A549 (cell line): ENCODE data around the gene LZTFL1.

Experiments used
- BHLHE40 ChIP-seq: IDR thresholded peaks from 2 replicates; pipeline ENCODE4 v1.6.1; 2012; ENCODE audit warnings: low read depth, low read length, inconsistent platforms
- CBX2 ChIP-seq: fragments of 200-600 bp; sonication (generic); IDR thresholded peaks from 2 replicates; pipeline ENCODE4 v1.6.1; 2016; ENCODE audit warnings: low read depth, mild to moderate bottlenecking, borderline replicate concordance

DNA sequence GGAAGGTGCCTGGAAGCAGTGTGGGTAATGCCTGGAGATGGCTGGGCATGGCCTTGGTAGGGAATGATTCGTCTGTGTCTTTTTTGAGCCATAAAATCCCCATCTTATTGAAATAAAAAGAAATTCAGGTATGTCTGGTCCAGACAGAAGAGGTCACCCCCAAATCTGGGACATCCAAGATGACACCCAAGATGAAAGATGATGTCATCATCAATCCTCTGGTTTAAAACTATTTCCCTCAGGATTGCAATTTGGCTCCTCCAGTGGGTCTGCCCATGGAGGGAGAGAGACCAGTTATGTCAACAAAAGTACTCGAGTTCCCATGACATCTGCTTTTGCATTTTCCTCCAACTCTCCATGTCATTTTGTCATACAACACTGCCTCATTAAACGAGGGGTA lies 27.7 kb upstream of the LZTFL1 start:
- TF ChIP-seq CBX2: no peak
- no peak for TF ChIP-seq BHLHE40
